Measurements from ENCODE around the gene PTPN4. TPM values are rescaled to one million over a fixed set of nuclear protein-coding genes. Genes with fewer than 3 reads are reported as not detected.

PTPN4 gene
- total RNA-seq, 3 donors from 2014 or later: 23.1 to 35.4 (median 30.1) TPM

DNA sequence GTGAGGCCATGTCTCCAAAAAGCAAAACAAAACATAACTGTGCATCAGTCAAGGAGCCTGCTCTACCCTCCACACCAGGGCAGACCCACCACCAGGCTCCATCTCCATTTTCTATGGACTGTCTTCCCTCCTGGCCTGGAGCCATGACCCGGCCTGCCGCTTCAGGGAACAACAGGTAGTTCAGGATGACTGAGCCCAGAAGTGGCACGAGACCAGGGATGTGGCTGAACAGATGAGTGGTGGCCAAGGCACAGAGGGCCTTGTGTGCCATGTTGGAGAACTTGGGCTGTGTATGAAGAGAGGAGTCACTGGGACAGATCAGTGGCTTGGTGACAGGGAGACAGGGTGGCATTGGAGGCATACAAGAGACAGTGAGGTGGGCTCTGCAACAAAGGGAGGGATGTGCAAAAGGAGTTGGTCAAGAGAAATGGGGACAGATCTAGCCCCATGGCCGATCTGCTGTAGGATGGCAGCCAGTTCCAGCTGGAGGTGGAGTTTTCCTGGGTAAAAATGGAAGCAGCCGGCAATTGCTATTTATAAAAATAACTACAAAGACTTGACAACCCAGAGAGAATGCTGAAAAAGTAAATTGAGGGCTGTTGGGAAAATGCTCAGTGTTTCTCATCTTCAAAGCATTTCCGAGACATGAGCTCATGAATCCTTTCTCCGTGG is 45.8 kb upstream of the PTPN4 start:
- DNase-seq: no peak
- intact Hi-C loops (cut with DNase I, micrococcal nuclease): no loop called here

GRCh38 chr2:119715409-119716283 is 44.1 kb upstream of the PTPN4 start:
- intact Hi-C loops (cut with DNase I, micrococcal nuclease): no loop called here
- no peak for DNase-seq
- Histone ChIP-seq H3K4me3 (no peak overlapping the region), H3K36me3 (ENCODE audit: low read depth) (no peaks in the 10 kb centered on the region), H3K9me3 (no peaks in the 10 kb centered on the region), H3K4me1 (ENCODE audit: low read depth) (no peaks in the 10 kb centered on the region)
- ATAC-seq: no peak
- TF ChIP-seq, protein P1, sequence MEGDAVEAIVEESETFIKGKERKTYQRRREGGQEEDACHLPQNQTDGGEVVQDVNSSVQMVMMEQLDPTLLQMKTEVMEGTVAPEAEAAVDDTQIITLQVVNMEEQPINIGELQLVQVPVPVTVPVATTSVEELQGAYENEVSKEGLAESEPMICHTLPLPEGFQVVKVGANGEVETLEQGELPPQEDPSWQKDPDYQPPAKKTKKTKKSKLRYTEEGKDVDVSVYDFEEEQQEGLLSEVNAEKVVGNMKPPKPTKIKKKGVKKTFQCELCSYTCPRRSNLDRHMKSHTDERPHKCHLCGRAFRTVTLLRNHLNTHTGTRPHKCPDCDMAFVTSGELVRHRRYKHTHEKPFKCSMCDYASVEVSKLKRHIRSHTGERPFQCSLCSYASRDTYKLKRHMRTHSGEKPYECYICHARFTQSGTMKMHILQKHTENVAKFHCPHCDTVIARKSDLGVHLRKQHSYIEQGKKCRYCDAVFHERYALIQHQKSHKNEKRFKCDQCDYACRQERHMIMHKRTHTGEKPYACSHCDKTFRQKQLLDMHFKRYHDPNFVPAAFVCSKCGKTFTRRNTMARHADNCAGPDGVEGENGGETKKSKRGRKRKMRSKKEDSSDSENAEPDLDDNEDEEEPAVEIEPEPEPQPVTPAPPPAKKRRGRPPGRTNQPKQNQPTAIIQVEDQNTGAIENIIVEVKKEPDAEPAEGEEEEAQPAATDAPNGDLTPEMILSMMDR (IDR thresholded peaks at IDR 0.05): no peak

More for the DNA sequence above, 45.8 kb upstream of the PTPN4 start:
- Histone ChIP-seq H3K4me1 (ENCODE audit: low read depth) (no peaks in the 10 kb centered on the region), H3K9me3 (no peaks in the 10 kb centered on the region), H3K36me3 (ENCODE audit: low read depth) (no peaks in the 10 kb centered on the region), H3K4me3 (no peak overlapping the region)
- ATAC-seq: no peak
- TF ChIP-seq, protein P1 (IDR thresholded peaks at IDR 0.05): no peak

- intact Hi-C loops (cut with DNase I, micrococcal nuclease): no loop called here
- H3K4me1 ChIP-seq (ENCODE audit: low read depth): no peaks in the 10 kb centered on the region
- no peak overlapping the region for H3K4me3 ChIP-seq
- no peak for DNase-seq
- H3K36me3 ChIP-seq (ENCODE audit: low read depth): no peaks in the 10 kb centered on the region
- no peak for ATAC-seq
- no peaks in the 10 kb centered on the region for H3K9me3 ChIP-seq
- TF ChIP-seq, protein P1 (IDR thresholded peaks at IDR 0.05): no peak
These were observed 43.4 kb upstream of the PTPN4 start for GRCh38 chr2:119716284-119716672.

DNA sequence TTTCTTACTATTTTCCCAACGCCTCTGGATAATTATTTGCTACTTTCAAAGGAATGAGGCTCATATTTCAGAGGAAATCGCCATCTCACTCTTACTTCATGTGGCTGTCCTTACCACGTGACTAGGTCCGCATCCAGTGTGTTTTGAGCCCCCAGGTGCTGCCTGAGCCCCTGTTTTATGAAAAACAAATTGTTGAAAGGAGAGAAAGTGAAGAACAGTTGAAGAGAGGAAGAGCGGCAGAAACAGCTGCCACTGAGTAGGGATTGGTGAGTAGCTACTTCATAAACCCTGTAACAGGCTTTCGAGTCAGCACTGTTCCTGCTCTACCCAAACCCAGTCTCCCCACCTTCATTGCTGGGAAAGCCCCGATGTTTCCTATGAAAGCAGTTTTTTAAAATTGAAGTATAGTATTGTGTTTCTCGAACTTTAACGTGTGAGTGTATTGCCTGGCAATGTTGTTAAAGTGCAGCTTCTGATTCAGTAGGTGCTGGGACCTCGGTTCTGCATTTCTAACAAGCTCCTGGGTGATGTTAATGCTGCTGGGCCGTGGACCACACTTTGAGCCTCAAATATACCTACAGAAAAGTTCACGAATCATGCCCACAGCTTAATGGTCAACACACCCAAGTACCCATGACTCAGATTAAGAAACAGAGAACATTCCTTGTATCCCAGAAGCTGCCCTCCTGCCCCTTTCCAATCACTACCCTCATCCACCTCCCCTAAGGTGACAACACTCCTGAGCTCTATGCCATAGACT is 41.0 kb upstream of the PTPN4 start:
- TF ChIP-seq, protein P1 (IDR thresholded peaks at IDR 0.05): no peak
- Histone ChIP-seq H3K4me3 (no peak overlapping the region), H3K4me1 (ENCODE audit: low read depth) (no peaks in the 10 kb centered on the region), H3K9me3 (no peaks in the 10 kb centered on the region), H3K36me3 (ENCODE audit: low read depth) (no peaks in the 10 kb centered on the region)
- DNase-seq (no peak), ATAC-seq (no peak)
- intact Hi-C loops (cut with DNase I, micrococcal nuclease): no loop called here

DNA sequence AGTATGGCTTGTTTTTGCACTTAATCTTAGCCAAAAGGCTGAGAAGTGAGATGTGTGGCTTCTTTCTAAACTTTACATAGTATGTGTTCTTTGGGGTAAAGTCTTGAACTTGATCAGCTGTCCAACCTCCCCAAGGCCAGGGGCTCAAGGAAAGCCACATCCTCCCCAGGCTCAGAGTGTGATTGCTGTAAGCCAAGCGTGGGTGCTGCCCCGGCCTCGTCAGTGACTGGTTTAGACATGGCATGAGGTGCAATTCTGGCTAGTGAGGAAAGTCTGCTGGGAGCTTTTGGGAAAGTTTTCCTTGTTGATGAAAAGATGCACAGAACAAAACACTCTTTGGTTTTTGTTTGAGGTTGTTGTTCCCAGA is 40.5 kb upstream of the PTPN4 start:
- no peaks in the 10 kb centered on the region for H3K36me3 ChIP-seq (ENCODE audit: low read depth)
- H3K4me1 ChIP-seq (ENCODE audit: low read depth): no peaks in the 10 kb centered on the region
- TF ChIP-seq, protein P1 (IDR thresholded peaks at IDR 0.05): no peak
- no peak for ATAC-seq
- no peak overlapping the region for H3K4me3 ChIP-seq
- H3K9me3 ChIP-seq: no peaks in the 10 kb centered on the region
- no peak for DNase-seq
- intact Hi-C loops (cut with DNase I, micrococcal nuclease): no loop called here

Measured in mucosa of descending colon (tissue), 3 donors.